Measurements from ENCODE around the gene F2RL2. TPM values are rescaled to one million over a fixed set of nuclear protein-coding genes. Genes with fewer than 3 reads are reported as not detected.

F2RL2 gene
- total RNA-seq, 1 experiment from 2014 or later, result 11.2 TPM

GRCh38 chr5:76595755-76596481 lies 27.3 kb downstream of the F2RL2 start:
- DNase-seq (ENCODE audit: low read depth), result no peak
- in situ Hi-C loops (cut with HindIII; ENCODE audit: low pct_unique_long_range_greater_than_20kb, low sequenced_read_pairs), result no loop called here

GRCh38 chr5:76594107-76594506 lies 29.1 kb downstream of the F2RL2 start:
- in situ Hi-C loops (cut with HindIII; ENCODE audit: low pct_unique_long_range_greater_than_20kb, low sequenced_read_pairs), result no loop called here
- no peak for DNase-seq (ENCODE audit: low read depth)

GRCh38 chr5:76592692-76593091 lies 30.5 kb downstream of the F2RL2 start:
- in situ Hi-C loops (cut with HindIII; ENCODE audit: low pct_unique_long_range_greater_than_20kb, low sequenced_read_pairs), result no loop called here
- no peak for DNase-seq (ENCODE audit: low read depth)

- in situ Hi-C loops (cut with HindIII; ENCODE audit: low pct_unique_long_range_greater_than_20kb, low sequenced_read_pairs), result no loop called here
- no peak for DNase-seq (ENCODE audit: low read depth)
Measured at GRCh38 chr5:76591366-76591765, 31.8 kb downstream of the F2RL2 start.

- in situ Hi-C loops (cut with HindIII; ENCODE audit: low pct_unique_long_range_greater_than_20kb, low sequenced_read_pairs), result no loop called here
- no peak for DNase-seq (ENCODE audit: low read depth)
Measured at GRCh38 chr5:76590027-76590426, 33.2 kb downstream of the F2RL2 start.

GRCh38 chr5:76586531-76586930 lies 36.7 kb downstream of the F2RL2 start:
- in situ Hi-C loops (cut with HindIII; ENCODE audit: low pct_unique_long_range_greater_than_20kb, low sequenced_read_pairs), result no loop called here
- DNase-seq (ENCODE audit: low read depth), result no peak

GRCh38 chr5:76585783-76586217 lies 37.4 kb downstream of the F2RL2 start:
- in situ Hi-C loops (cut with HindIII; ENCODE audit: low pct_unique_long_range_greater_than_20kb, low sequenced_read_pairs), result no loop called here
- DNase-seq (ENCODE audit: low read depth), result no peak

- no peak for DNase-seq (ENCODE audit: low read depth)
- in situ Hi-C loops (cut with HindIII; ENCODE audit: low pct_unique_long_range_greater_than_20kb, low sequenced_read_pairs), result no loop called here
Measured at GRCh38 chr5:76583163-76584047, 39.8 kb downstream of the F2RL2 start.

- in situ Hi-C loops (cut with HindIII; ENCODE audit: low pct_unique_long_range_greater_than_20kb, low sequenced_read_pairs), result no loop called here
- DNase-seq (ENCODE audit: low read depth), result no peak
Measured at GRCh38 chr5:76582230-76583162, 40.7 kb downstream of the F2RL2 start.

GRCh38 chr5:76580981-76581380 lies 42.2 kb downstream of the F2RL2 start:
- DNase-seq (ENCODE audit: low read depth), result no peak
- in situ Hi-C loops (cut with HindIII; ENCODE audit: low pct_unique_long_range_greater_than_20kb, low sequenced_read_pairs), result no loop called here

- DNase-seq (ENCODE audit: low read depth), result no peak
- in situ Hi-C loops (cut with HindIII; ENCODE audit: low pct_unique_long_range_greater_than_20kb, low sequenced_read_pairs), result no loop called here
Measured at GRCh38 chr5:76579166-76579937, 43.9 kb downstream of the F2RL2 start.

- in situ Hi-C loops (cut with HindIII; ENCODE audit: low pct_unique_long_range_greater_than_20kb, low sequenced_read_pairs), result no loop called here
- DNase-seq (ENCODE audit: low read depth), result no peak
Measured at GRCh38 chr5:76576996-76577395, 46.2 kb downstream of the F2RL2 start.

GRCh38 chr5:76576450-76576849 lies 46.8 kb downstream of the F2RL2 start:
- no peak for DNase-seq (ENCODE audit: low read depth)
- in situ Hi-C loops (cut with HindIII; ENCODE audit: low pct_unique_long_range_greater_than_20kb, low sequenced_read_pairs), result no loop called here

- no peak for DNase-seq (ENCODE audit: low read depth)
- in situ Hi-C loops (cut with HindIII; ENCODE audit: low pct_unique_long_range_greater_than_20kb, low sequenced_read_pairs), result no loop called here
Measured at GRCh38 chr5:76571559-76571958, 51.6 kb downstream of the F2RL2 start.

- DNase-seq (ENCODE audit: low read depth), result no peak
- in situ Hi-C loops (cut with HindIII; ENCODE audit: low pct_unique_long_range_greater_than_20kb, low sequenced_read_pairs), result no loop called here
Measured at GRCh38 chr5:76570153-76570552, 53.0 kb downstream of the F2RL2 start.
